T-helper 2 cell treated with Interferon-gamma antibody and Interleukin-4, amounts not matched to agents 5 μg/mL and 100 μg/mL, for 36 hours (primary cell): Measurements from ENCODE around the gene CNTFR.

Experiments
- DNase-seq: peaks from one replicate; pipeline ENCODE4 v3.0.0; 2021; ENCODE audit warnings: low spot score
- H3K27ac Mint-ChIP-seq: one replicate; pipeline ENCODE4 v1.8.0; 2021; ENCODE audit warnings: mild to moderate bottlenecking, mixed read lengths
- H3K27me3 Mint-ChIP-seq: one replicate; pipeline ENCODE4 v1.8.0; 2021; ENCODE audit warnings: low read depth, mixed read lengths
- H3K36me3 Mint-ChIP-seq: one replicate; pipeline ENCODE4 v1.8.0; 2021; ENCODE audit warnings: low read depth, mixed read lengths
- H3K4me1 Mint-ChIP-seq: one replicate; pipeline ENCODE4 v1.8.0; 2021; ENCODE audit warnings: low read depth, mixed read lengths
- H3K4me3 Mint-ChIP-seq: one replicate; pipeline ENCODE4 v1.8.0; 2022; ENCODE audit warnings: mild to moderate bottlenecking, moderate library complexity, mixed read lengths
- H3K9me3 Mint-ChIP-seq: one replicate; pipeline ENCODE4 v1.8.0; 2021; ENCODE audit warnings: mixed read lengths

CNTFR gene

GRCh38 chr9:34606905-34607304 lies 17.4 kb upstream of the CNTFR start:
- DNase-seq, result no peak
- no peak overlapping the region for H3K4me3 Mint-ChIP-seq
- no peaks in the 10 kb centered on the region for H3K36me3 Mint-ChIP-seq
- H3K9me3 Mint-ChIP-seq, result no peaks in the 10 kb centered on the region
- peaks cover 6% of the 10 kb centered on the region for H3K27me3 Mint-ChIP-seq
- H3K4me1 Mint-ChIP-seq, result peaks cover 6% of the 10 kb centered on the region
- no peak overlapping the region for H3K27ac Mint-ChIP-seq

- no peak overlapping the region for H3K4me3 Mint-ChIP-seq
- H3K4me1 Mint-ChIP-seq, result peaks cover 1% of the 10 kb centered on the region
- DNase-seq, result no peak
- no peaks in the 10 kb centered on the region for H3K36me3 Mint-ChIP-seq
- peaks cover 6% of the 10 kb centered on the region for H3K27me3 Mint-ChIP-seq
- no peak overlapping the region for H3K27ac Mint-ChIP-seq
- no peaks in the 10 kb centered on the region for H3K9me3 Mint-ChIP-seq
Observed at GRCh38 chr9:34606190-34606589, 16.7 kb upstream of the CNTFR start.

DNA sequence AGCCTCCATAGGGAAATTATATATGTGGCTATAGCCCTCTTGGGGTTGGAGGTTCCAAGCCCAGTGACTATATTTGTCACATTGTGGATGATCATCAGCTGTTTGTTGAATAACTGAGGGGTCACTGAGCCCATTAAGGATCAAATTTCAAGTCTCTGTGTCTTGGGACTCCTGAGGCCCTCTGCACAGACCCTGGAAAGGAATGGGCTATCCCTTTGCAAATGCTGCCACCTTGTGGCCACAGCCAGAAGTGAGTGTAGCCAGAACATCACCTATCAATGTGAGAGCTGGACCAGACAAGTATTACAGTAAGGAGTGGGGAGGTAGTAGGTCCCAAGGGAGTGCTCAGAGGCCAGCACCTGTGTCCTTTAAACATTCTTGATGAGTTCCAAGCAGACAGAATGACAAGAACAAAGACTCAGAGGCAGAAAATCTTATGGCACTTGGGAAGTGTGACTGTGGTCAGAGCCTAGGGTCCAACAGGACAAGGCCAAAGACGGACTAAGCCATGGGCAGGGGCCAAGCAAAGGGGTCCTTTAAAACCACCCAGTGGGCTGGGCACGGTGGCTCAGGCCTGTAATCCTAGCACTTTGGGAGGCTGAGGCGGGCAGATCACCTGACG lies 14.2 kb upstream of the CNTFR start:
- no peaks in the 10 kb centered on the region for H3K36me3 Mint-ChIP-seq
- H3K27ac Mint-ChIP-seq, result no peak overlapping the region
- peaks cover 11% of the 10 kb centered on the region for H3K27me3 Mint-ChIP-seq
- peak; percentile 68 for DNase-seq
- no peak overlapping the region for H3K4me3 Mint-ChIP-seq
- no peaks in the 10 kb centered on the region for H3K9me3 Mint-ChIP-seq
- no peaks in the 10 kb centered on the region for H3K4me1 Mint-ChIP-seq

GRCh38 chr9:34601937-34602573 lies 12.5 kb upstream of the CNTFR start:
- Mint-ChIP-seq H3K36me3 (no peaks in the 10 kb centered on the region), H3K4me1 (no peaks in the 10 kb centered on the region), H3K27ac (no peak overlapping the region), H3K27me3 (peaks cover 17% of the 10 kb centered on the region), H3K4me3 (no peak overlapping the region), H3K9me3 (no peaks in the 10 kb centered on the region)
- DNase-seq, result no peak

- no peak overlapping the region for H3K27ac Mint-ChIP-seq
- H3K4me3 Mint-ChIP-seq, result no peak overlapping the region
Observed at GRCh38 chr9:34600908-34601307, 11.4 kb upstream of the CNTFR start.

DNA sequence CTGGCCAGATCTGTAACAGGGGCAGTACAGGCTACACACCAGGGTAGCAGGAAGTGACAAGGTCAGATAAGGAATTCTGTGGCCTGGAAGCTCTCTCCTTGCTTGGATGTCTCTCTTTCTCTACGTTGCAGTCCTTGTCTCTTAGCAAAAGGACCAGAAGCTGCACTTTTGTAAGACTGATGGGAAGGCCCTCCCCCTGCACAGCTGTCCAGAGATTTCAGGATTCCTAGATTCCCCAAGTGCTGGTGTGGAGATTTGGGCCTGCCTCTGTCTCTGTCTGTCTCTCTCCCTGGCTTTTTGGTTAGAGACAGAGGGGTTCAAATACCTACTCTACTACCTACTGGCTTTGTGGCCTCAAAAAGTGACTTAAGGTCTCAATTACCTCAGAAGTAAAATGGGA lies 10.0 kb upstream of the CNTFR start:
- H3K4me1 Mint-ChIP-seq, result no peaks in the 10 kb centered on the region
- peaks cover 25% of the 10 kb centered on the region for H3K27me3 Mint-ChIP-seq
- no peaks in the 10 kb centered on the region for H3K36me3 Mint-ChIP-seq
- no peak for DNase-seq
- no peaks in the 10 kb centered on the region for H3K9me3 Mint-ChIP-seq
- H3K27ac Mint-ChIP-seq, result no peak overlapping the region
- H3K4me3 Mint-ChIP-seq, result no peak overlapping the region

More at GRCh38 chr9:34600908-34601307, 11.4 kb upstream of the CNTFR start:
- no peaks in the 10 kb centered on the region for H3K4me1 Mint-ChIP-seq
- H3K27me3 Mint-ChIP-seq, result peaks cover 26% of the 10 kb centered on the region
- no peaks in the 10 kb centered on the region for H3K36me3 Mint-ChIP-seq
- no peak for DNase-seq
- no peaks in the 10 kb centered on the region for H3K9me3 Mint-ChIP-seq

GRCh38 chr9:34594177-34594576 lies 4.7 kb upstream of the CNTFR start:
- H3K27me3 Mint-ChIP-seq, result peaks cover 59% of the 10 kb centered on the region
- DNase-seq, result no peak
- H3K27ac Mint-ChIP-seq, result no peak overlapping the region
- peaks cover 7% of the 10 kb centered on the region for H3K4me1 Mint-ChIP-seq
- H3K36me3 Mint-ChIP-seq, result no peaks in the 10 kb centered on the region
- no peaks in the 10 kb centered on the region for H3K9me3 Mint-ChIP-seq
- no peak overlapping the region for H3K4me3 Mint-ChIP-seq

- DNase-seq, result no peak
- H3K27ac Mint-ChIP-seq, result no peak overlapping the region
- peak overlapping the region; percentile 0 for H3K4me3 Mint-ChIP-seq
- H3K27me3 Mint-ChIP-seq, result peaks cover 69% of the 10 kb centered on the region
- H3K9me3 Mint-ChIP-seq, result no peaks in the 10 kb centered on the region
- no peaks in the 10 kb centered on the region for H3K36me3 Mint-ChIP-seq
- H3K4me1 Mint-ChIP-seq, result peaks cover 10% of the 10 kb centered on the region
Observed at GRCh38 chr9:34592895-34593601, 3.5 kb upstream of the CNTFR start.

DNA sequence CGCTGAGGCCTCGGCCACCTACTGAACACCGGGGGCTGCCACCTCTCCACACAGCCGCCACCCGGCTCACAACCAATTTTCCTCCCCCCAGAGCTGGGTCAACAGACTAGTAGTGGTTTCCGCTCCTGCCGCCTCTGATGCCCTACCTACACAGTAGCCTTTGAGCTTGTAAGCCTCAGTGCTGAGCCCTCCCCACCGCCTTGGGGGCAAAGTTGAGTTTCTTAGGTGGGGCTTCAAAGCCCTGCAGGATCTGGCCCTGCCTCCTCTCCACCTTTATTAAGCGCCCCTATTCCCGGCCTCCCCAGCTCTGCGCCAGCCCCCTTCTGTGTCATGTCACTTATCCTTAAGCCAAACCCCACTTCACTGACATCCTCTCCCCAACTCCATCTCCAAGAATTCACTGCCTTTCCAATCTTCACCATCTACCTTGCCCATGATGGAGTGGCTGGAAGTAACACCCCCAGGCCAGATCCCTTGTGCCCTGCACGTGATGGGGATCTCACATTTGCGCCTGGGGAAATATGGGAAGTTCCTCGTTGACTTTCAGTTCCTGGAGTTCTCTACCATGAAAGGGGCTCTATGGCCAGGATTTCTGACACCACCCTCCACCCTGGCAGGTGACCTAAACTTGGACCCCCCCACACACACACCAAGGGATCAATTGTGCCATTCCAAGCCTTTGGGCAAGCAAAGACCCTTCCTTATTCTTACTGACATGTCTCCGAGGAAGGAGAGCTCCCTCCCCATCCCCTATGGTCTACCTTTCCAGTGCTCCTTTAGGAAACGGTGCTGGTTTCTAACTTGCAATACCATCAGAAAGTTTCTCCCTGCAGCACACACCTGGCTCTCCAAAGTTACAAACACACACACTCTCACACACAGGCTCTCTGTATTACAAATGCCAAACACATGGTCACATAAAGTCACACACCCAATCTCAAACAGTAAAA lies 2.7 kb upstream of the CNTFR start:
- DNase-seq, result no peak
- Mint-ChIP-seq H3K4me3 (peak overlapping the region; percentile 42), H3K4me1 (peaks cover 10% of the 10 kb centered on the region), H3K27ac (no peak overlapping the region), H3K27me3 (peaks cover 71% of the 10 kb centered on the region), H3K36me3 (no peaks in the 10 kb centered on the region), H3K9me3 (no peaks in the 10 kb centered on the region)

DNA sequence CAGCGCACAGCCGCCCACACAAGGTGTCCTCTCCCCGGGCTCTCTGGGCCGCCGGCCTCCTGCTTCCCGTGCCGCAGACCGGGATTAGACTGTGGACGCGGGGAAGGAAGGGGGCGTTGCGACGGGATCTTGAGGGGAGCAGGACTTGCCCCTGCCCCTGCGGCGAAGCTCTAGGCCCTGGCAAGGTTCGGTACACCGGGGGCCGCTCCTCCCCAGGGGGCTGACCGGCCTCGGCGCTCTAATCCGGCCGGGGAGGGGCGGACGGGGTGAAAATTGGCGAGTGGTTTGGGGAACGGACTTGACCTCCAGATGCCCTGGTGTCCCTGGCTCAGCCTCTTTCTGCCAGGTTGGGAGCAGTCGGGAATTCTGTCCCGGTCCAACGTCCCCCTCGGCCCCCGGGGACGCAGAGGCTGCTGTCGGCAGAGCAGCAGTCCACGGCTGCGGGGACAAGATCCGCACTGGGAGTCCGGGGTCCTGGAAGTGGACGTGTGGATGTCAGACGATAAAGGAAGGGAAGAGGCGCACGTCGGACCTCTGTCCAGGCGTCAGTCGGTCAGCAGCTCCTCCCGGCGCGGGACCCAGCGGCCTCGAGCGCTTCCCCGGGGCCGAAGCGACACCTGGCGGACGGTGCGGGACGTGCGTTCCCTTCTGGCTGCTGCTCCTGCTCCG lies 1.9 kb upstream of the CNTFR start:
- H3K36me3 Mint-ChIP-seq, result no peaks in the 10 kb centered on the region
- peak overlapping the region; percentile 60 for H3K4me3 Mint-ChIP-seq
- peaks cover 10% of the 10 kb centered on the region for H3K4me1 Mint-ChIP-seq
- peak; percentile 70 for DNase-seq
- H3K9me3 Mint-ChIP-seq, result no peaks in the 10 kb centered on the region
- peaks cover 76% of the 10 kb centered on the region for H3K27me3 Mint-ChIP-seq
- no peak overlapping the region for H3K27ac Mint-ChIP-seq

GRCh38 chr9:34590381-34591247 lies 1.1 kb upstream of the CNTFR start:
- Mint-ChIP-seq H3K4me3 (peak overlapping the region; percentile 60), H3K36me3 (no peaks in the 10 kb centered on the region), H3K27me3 (peaks cover 78% of the 10 kb centered on the region), H3K9me3 (no peaks in the 10 kb centered on the region), H3K27ac (no peak overlapping the region), H3K4me1 (peaks cover 10% of the 10 kb centered on the region)
- DNase-seq, result no peak

- Mint-ChIP-seq H3K4me1 (peaks cover 10% of the 10 kb centered on the region), H3K9me3 (no peaks in the 10 kb centered on the region), H3K4me3 (peak overlapping the region; percentile 67), H3K27ac (no peak overlapping the region), H3K36me3 (no peaks in the 10 kb centered on the region), H3K27me3 (peaks cover 87% of the 10 kb centered on the region)
- no peak for DNase-seq
Observed at GRCh38 chr9:34588671-34589635, 571 bp downstream of the CNTFR start.
